ENCODE results near the gene MAP3K5.

MAP3K5 gene

DNA sequence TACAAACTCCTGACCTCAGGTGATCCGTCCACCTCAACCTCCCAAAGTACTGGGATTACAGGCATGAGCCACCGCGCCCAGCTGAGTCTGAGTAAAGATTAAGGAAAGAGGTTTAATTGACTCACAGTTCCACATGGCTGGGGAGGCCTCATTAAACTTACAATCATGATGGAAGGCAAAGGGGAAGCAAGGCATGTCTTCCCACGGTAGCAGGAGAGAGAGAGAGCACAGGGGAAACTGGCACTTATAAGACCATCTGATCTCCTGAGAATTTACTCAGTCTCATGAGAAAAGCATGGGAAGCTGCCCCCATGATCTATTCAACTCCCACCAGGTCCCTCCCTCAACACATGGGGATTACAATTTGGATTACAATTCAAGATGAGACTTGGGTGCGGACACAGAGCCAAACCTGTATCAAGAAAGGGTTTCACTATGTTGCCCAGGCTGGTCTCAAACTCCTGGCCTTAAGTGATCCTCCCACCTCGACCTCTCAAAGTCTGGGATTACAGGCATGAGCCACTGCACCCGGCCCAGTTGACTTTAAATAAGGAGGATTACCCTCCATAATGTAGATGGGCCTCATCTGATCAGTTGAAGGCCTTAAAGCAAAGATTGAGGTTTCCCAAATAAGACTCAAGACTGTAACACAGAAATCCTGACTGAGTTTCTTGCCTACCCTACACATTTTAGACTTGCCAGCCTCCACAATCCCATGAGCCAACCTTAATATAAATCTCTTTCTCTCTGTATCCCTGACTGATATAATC, 17.0 kb upstream of the MAP3K5 start:
- no peak for TF ChIP-seq CTCF (IDR thresholded peaks at IDR 0.05; ENCODE audit: extremely low read depth, insufficient read depth, missing control alignments)
- no peak for DNase-seq (ENCODE audit: low spot score)
- in situ Hi-C loops (cut with MboI; ENCODE audit: low pct_unique_long_range_greater_than_20kb, low sequenced_read_pairs, unreplicated experiment): no loop called here

GRCh38 chr6:136803608-136804007, 11.3 kb upstream of the MAP3K5 start:
- in situ Hi-C loops (cut with MboI; ENCODE audit: low pct_unique_long_range_greater_than_20kb, low sequenced_read_pairs, unreplicated experiment): no loop called here
- TF ChIP-seq CTCF (IDR thresholded peaks at IDR 0.05; ENCODE audit: extremely low read depth, insufficient read depth, missing control alignments): no peak
- DNase-seq (ENCODE audit: low spot score): no peak

DNA sequence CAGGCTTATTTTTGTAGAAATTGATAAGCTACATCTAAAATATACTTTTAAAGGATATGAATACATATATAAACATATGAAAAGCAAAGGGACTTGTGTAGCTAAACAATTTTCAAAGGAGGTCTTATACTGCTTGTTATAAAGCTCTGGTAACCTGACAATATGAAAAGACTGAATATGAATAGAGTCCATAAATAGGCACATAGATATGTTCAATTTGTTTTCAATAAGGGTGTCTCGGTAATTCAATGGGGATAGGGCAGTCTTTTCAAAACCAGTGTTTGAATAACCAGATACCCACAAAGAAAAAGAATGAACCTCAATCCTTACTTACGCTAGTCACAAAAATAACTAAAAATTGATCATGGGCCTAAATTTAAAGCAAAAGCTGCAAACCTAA, 9.3 kb upstream of the MAP3K5 start:
- no peak for DNase-seq (ENCODE audit: low spot score)
- in situ Hi-C loops (cut with MboI; ENCODE audit: low pct_unique_long_range_greater_than_20kb, low sequenced_read_pairs, unreplicated experiment): no loop called here
- no peak for TF ChIP-seq CTCF (IDR thresholded peaks at IDR 0.05; ENCODE audit: extremely low read depth, insufficient read depth, missing control alignments)

DNA sequence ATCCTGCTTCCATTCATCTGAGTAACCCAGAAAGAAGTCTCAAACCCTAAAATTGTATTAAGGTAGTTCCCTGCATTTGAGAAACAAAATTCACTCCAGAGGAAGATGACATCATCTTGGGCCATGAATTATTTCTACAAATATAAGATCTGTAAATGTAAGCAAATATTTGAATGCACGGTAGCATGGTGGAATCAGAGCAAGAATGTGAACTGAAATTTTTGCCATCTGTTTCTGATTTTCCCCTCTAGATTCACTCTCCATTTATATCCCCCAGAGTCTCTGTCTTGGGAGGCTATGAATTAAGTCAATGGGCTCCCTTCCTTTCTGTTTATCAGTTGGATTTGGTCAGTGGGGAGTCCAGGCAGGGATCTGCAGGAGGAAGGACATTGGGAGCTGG, 5.8 kb upstream of the MAP3K5 start:
- in situ Hi-C loops (cut with MboI; ENCODE audit: low pct_unique_long_range_greater_than_20kb, low sequenced_read_pairs, unreplicated experiment): loop anchor here (10.0 kb wide), 1 partner anchor 153 kb away; no protein-coding TSS in a partner anchor
- no peak for TF ChIP-seq CTCF (IDR thresholded peaks at IDR 0.05; ENCODE audit: extremely low read depth, insufficient read depth, missing control alignments)
- no peak for DNase-seq (ENCODE audit: low spot score)

- TF ChIP-seq CTCF (IDR thresholded peaks at IDR 0.05; ENCODE audit: extremely low read depth, insufficient read depth, missing control alignments): no peak
- in situ Hi-C loops (cut with MboI; ENCODE audit: low pct_unique_long_range_greater_than_20kb, low sequenced_read_pairs, unreplicated experiment): loop anchor here (10.0 kb wide), 1 partner anchor 151 kb away; no protein-coding TSS in a partner anchor
- DNase-seq (ENCODE audit: low spot score): no peak
Observed at GRCh38 chr6:136795996-136796395, 3.7 kb upstream of the MAP3K5 start.

- no peak for TF ChIP-seq CTCF (IDR thresholded peaks at IDR 0.05; ENCODE audit: extremely low read depth, insufficient read depth, missing control alignments)
- DNase-seq (ENCODE audit: low spot score): no peak
- in situ Hi-C loops (cut with MboI; ENCODE audit: low pct_unique_long_range_greater_than_20kb, low sequenced_read_pairs, unreplicated experiment): loop anchor here (10.0 kb wide), 1 partner anchor 151 kb away; no protein-coding TSS in a partner anchor
Observed at GRCh38 chr6:136795386-136795785, 3.1 kb upstream of the MAP3K5 start.
